Muscle of arm (tissue), 12 donors: Measurements from ENCODE around the gene RNASE7. TPM values are rescaled to one million over a fixed set of nuclear protein-coding genes. Genes with fewer than 3 reads are reported as not detected.
"Not testable (repeated sequence)": the region's sequence is repeated elsewhere in the genome, so short reads cannot be mapped to it uniquely, and the experiment has no call there.

Source experiments
- DNase-seq: peaks from one replicate; pipeline ENCODE4 v3.0.0-alpha.2; 2013
- polyA plus RNA-seq, 12 donors: library from polyadenylated mRNA; unstranded; fragments of 120-200 nt; gene quantifications; one replicate each; pipeline ENCODE4 v1.2.1, GENCODE V29; 2013; ENCODE audit not compliant: insufficient read length in 12 of 12

RNASE7 gene
- polyA plus RNA-seq, 12 donors, result 0.11 to 0.40 (median 0.16) TPM; not detected in 7

DNA sequence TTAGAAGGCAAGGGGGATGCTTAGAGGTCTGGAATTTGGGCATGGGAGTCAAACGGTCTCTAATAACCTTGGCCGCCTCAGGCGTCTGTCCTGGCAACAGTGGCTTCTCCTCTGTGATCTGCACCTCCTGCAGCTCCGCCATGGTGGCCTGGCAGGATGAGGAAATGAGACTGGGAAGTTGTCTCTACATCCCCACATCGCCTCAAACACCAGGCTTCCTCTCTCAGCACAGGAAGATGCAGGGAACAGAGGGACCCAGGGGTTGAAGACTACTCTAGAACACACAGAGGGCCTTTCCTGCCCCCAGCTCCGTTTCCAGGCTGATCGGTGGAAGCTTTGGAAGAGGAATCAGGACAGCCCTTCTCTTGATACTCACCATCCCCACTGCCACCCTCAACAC, 19.0 kb upstream of the RNASE7 start:
- no peak for DNase-seq

DNA sequence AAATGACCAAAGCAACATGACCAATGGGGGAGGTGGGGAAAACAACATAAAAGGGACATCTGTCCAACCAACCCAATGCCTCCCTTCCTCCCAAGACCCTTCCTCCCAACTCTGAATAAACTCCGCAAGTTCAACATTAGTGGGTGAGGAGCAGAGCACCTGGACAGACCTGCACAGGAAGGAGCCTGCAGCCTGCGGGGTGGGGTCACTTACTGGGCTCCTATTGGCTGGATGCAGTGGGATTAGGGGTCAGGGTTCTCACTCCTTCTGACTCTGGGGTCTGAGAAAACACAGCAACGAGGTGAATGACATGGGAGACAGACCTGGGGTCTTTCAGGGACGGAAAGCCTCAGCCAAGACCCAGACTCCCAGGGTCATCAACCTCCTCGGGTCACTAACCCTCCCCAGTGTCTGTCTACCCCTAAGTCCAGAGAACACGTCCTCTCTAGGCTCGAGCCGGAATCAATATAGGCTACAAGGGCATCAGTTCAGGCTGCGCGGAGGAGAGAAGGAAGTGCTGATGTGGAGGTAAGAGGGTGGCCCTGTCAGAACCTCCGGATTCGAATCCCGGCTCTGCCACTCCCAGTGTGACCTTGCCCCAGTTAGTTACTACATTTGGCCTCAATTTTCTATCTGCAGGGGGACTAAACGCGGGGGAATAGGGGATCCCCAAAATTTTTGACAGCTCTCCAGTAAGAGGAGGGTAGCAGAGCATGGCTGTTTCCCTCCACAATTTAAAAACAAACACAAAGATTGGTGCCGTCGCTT, 18.2 kb upstream of the RNASE7 start:
- DNase-seq, result no peak

DNA sequence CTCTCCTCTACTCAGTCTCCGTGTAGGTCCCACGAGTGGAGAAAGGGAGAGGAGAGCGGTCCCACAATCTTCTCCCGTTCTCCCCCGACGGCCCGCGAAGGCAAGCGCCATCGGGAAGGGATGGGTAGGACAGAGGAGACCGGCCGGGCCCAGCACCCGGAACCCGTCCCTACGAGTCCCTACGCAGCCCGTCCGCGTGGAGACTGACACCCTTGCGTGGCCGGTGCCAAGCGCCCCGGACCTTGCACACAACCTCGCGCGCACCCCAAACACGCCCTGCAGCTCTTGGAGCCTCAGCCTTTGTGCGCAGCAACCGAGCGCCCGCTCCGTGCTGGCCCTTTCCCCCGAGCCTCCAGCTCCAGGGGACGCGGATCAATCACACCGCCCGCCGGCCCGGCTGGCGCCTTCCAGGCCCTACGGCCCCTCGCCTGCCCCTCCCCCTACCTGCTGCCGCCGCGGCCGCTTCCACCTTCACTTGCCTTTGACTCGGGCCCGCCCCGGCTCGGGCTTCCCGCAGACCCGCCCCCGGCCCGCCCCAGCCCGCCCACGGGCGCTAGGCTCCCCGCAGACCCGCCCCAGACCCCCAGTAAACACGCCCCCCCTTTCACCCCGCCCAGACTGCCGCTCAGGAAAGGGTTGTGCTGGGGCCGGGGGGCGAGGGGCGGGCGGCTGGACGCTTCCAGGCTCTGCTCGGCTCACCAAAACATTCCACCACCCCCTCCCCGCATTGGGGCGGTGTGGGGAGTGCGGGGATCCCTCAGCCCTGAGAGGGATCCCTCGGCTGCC, 17.4 kb upstream of the RNASE7 start, which contains the start of gene NDRG2:
NDRG2 (minus strand) TSS at position 477 of the 786 bp plus-strand sequence. CDS start 1,746 bp downstream, outside the sequence.
- peak; percentile 58 for DNase-seq

DNA sequence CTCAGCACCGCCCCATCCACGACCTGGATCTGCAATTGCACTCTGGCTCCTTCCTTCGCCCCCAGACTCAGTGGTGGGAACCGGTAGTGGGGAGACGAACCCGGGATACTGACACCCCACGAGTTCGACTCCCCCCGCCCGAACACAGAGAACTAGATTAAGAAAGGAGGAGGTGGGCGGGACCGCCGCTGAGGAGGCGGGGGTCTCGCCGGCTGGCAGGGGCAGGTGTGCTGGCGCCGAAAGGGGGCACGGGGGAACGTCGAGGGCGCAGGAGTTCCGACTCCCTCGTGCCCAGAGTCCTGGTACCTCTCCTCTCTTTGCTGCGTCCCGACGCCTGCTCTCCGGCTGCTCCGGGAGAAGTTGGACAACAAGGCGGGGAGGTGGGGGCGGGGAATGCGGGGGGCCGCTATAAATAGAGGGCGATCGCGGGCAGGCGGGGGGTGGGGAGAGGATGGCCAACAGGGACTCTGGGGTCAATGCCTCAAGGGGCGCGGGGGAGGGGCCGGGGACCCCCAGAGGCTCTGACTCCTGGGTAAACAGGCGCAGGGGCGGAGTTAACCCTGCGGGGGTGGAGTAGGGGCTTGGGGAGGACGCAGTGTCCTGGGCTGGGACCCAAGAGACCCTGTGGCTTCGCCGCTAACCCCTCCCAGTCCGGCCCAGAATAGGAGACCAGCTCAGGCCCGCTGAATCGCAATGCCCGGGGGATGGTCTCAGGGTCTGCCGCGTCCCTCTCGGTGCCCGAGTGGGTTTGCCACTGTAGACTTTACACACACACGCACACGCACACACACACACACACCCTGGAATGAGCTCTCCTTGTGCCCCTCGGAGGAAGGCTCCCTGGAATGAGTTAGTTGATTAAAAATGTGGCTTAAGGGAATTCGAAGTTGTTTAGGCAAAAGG, 16.5 kb upstream of the RNASE7 start:
- DNase-seq, result no peak

DNA sequence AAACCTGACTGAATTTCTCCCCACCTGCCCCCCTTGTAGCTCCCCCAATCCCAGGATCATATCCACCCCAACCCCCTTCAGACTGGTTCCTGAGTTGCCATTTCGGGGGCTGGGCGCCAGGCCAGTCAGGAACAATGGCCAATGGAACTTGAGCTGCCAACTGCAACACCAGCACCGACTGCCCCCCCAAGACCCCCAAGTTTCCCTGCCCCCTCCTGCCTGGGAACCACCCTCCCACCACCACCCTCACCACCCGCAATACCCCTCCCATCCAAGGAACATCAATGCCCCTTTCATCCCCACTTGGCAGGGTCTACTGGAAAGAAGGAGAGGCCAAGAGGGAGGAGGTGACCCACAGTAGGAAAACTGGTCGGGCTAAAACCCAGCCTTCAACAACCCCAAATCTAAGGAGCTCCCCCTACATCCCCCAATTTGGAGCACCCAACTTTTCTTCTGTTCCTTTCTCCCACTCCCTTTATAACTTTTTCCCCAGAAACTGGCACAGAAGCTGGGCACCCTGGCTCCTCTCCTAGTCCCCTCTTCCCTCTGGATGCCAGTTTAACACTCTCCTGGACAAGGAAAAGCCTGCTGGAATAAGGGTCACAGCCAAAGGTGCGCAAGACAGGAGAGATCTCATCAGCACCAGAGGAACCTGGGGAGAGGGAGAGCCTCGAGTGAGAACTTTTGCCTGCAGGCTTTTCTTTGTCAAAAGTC, 15.7 kb upstream of the RNASE7 start:
- DNase-seq, result no peak

DNA sequence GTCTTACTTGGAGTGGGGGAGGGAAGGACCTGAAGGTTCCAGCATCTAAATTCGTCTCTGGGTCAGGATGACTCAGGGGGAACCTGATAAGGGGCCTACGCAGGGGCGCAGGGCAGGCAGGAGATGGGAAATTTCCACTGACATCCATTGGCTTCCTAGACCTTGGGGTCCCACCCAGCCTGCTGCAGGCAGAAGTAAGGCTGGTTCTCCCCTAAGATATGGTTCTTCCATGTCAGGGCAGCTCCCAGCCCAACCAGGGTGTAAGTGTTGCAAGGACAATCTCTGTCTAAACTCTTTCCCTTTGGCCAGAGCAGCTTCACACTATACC, 15.2 kb upstream of the RNASE7 start:
- no peak for DNase-seq

DNA sequence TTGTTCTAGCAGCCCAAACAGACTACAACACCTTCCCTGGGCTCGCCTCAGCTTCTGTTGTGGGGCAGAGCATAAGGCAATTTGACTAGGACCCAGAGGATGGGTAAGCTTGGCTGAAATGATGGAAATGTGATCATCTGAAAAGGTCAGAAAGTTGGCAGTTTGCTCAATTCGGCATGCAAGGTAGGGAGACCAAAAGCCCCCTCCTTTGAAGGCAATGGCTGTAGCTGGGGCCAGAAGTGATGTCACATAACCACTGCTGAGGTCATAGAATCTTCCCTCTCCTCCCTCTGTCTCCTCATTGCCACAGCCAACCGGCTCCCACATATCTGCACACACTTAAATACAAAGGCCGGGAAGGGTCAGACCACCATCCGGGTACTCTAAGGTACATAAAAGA, 12.2 kb upstream of the RNASE7 start, which contains the start of gene TPPP2:
TPPP2 (plus strand) TSS at position 301 of the 400 bp plus-strand sequence. CDS start 365 bp downstream, outside the sequence.
- no peak for DNase-seq

DNA sequence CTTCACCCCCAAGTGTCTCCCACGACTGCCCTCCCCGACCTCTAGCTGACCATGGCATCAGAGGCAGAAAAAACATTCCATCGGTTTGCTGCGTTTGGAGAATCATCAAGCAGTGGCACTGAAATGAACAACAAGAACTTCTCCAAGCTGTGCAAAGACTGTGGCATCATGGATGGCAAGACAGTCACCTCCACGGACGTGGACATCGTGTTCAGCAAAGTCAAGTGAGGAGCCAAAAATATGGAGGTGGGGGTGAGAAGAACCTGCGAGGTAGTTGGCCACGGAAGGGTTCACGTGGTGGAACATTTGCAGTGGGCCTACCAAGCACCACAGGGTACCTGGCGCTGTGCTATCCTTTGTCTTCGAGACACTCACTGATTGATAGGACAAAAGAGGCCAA, 11.6 kb upstream of the RNASE7 start:
- no peak for DNase-seq

DNA sequence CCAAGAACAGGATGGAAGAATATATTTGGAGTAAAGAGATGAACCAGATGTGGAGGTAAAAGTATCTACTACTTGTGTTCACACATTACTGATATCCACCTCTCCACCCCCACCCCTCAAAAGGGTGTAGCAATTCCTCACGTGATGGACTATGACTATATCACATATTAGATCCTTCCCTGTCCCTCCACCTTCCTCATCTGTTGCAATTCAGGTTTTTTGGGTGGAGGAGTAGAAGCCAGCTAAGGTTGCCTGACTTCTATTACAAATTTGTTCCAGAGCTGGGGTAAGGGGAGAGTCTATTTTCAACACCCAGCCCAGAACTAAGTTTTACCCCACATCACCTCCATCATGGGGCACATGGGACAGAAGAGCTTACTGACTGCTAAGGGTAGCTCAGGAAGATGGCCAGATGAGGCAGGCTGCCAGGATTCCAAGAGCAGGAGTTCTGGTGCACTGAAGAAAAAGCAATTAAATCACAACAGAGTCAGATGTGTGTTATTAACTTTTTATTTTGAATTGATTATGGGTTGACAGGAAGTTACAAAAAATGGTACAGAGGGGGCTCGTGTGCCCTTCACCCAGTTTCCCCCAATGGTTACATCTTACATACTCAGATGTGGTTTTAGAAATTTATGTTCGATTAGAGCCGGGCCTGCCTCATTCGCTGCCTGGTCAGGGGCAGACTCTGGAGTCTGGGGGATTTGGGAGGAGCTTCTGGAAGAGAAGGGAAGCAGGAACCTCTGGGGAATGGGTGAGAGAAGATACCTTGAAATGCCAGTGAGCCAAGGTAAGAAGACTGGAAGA, 9.6 kb upstream of the RNASE7 start:
- DNase-seq, result no peak

DNA sequence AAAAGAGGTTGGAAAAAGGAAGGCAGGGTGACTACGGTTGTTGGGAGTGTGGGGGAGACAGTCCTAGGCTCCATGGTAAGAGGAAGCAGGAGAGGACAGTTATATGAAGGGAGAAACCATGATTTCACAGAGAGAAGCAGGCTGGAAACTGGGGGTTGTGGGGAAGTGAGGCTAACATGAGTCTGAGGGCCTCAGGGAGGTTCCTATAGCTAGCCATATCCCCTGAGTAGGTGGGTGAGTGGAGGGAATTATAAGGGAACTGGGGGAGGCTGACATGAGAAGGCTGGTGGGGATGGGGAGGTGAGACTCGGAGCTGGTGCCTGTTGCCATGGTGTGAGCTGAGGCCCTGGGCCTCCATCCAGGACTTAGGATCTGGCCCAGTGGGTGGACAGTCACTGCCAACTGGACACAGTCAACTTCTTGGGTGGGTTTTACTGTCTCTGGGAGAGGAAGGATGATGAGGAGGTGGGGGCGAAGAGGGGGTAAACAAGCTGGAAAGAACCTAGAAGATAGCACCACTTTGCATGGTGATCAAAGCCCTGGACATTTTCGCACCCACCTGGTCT, 8.9 kb upstream of the RNASE7 start:
- DNase-seq, result no peak

DNA sequence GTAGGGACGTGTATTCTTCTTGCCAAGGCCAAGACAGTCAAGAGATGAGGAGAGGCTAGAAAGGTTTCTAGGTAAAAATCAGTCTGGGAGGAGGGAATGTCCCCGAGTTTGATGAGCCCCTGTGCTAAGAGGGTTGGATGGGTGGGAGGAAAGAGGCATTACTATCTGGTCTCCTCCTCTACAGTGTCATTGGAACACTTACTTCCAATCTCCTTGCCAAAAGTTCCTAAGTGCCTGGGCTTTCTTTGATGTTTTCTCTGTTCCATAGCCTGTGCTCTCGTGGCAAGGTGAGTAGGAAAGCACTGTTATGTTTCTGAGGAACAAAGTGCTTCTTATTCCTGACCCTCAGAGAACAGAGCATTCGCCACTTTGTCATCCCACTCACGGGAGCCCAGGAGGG, 7.5 kb upstream of the RNASE7 start, which contains the start of gene RNASE13:
RNASE13 (minus strand) TSS at position 101 of the 400 bp plus-strand sequence. CDS start 519 bp downstream, outside the sequence.
- DNase-seq, result no peak

DNA sequence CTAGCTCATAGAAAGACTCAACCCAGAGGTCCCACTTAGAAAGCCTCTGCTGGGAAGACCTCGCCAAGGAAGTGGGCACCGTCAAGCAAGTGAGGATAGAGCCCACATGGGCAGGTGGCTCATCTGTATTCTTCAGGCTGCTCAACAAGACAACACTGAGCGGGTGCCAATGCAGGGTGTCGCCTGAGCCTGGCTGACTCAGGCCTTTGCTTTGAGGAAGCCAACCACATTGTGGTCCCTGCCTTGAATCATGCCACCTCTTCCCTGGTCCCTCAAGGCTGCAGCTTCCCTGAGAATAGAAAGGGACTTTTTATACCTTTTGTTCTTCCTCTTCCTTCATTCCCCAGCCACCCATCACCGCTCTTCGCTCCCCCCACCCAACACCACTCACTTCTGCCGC, 5.4 kb upstream of the RNASE7 start:
- DNase-seq, result no peak

DNA sequence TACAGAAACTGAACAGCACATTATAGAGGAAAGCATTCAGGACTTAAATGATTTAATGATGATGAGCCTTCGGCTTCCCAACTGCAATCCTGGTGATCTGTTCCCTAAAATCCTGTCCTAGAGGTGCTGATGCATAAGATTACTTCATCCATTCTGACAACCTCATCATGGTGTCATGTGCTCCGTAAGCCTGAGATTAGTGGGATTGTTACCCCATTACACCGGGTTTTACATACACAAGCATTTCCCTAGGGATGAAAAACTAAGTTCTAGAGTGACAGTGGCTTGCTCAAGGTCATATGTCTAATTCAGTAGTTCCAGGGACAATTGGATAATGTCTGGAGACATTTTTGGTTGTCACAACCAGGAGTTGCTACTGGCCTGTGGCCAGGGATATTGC, 5.0 kb upstream of the RNASE7 start:
- DNase-seq, result no peak

DNA sequence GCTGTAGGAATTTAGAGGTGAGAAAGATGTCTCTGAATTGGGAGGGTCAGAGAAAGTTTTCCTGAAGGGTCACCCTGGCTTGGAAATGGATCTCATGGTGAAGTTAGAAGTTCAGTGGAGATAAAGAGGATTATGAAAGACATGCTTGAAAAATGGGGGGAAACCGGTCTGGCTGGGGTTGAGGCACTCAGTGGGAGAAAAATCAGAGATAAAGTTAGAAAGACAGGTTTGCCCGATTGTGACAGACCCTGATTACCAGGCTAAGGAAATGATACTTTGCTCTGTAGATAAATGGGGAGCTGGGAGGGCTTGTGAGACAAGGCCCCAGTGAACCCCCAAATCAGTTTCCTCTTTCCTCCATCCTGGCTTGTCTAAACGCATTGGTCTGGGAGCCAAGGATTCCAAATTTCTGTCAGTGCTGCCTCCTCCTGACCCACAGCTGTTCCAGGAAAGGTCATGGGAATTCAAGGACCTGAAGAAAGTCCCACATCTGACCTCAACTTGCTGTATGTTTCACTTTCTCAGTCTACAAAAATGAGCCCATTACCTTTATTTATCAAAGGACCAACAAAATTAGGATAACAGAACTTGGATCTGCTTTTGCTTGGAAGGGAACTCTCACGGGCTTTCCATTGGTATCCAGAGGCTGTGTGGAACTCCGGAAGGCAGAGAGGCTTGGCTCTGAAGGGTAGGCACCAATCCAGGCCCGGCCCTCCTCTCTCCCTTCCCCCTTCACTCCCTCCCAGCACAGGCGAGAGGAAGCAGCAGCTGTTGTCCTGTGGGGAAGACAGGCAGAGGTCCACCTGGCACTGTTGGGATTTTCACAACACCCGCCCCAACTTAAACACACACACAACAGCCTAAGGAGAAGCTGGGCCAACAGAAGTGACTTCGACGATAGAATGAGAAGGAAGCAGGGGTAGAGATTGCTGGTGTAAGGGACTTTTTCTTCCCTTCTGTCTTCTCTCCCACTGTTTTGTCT, 3.4 kb upstream of the RNASE7 start:
- peak; percentile 92 for DNase-seq

DNA sequence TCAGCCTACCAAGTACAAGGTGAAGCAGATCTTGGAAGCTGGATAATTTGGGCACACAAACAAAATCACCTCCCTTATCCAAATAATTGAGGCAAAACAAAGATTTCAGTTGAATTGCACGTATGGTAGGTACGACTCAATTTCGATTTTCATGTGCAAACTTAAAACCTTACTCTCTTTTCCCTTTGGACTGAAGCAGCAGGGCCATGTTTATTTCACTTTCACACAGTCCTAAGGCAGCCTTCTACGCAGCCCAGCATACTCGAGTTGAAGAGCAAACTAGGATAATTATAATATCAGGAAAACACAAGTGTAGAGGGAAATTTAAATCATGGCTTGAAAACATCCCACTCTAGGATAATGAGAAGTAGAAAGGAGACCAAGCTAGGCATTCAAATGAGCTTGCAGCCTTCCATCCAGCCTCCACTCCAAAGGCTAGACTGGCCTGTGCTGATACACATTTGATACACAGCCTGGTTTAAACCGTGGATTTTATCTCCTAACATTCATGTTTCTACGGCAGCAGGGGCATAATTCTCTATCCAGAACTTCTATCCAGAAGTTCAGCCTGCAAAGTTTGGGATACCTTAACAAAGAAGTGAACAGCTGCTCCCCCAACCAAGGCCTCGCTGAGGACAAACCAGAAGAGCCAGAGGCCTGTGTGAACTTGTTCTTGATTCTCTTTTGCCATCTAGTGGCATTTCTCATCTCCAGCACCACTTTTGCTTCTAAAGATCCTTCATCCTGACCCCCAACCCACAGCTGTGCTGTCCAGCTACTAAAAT, 2.4 kb upstream of the RNASE7 start:
- DNase-seq, result peak; percentile 80

DNA sequence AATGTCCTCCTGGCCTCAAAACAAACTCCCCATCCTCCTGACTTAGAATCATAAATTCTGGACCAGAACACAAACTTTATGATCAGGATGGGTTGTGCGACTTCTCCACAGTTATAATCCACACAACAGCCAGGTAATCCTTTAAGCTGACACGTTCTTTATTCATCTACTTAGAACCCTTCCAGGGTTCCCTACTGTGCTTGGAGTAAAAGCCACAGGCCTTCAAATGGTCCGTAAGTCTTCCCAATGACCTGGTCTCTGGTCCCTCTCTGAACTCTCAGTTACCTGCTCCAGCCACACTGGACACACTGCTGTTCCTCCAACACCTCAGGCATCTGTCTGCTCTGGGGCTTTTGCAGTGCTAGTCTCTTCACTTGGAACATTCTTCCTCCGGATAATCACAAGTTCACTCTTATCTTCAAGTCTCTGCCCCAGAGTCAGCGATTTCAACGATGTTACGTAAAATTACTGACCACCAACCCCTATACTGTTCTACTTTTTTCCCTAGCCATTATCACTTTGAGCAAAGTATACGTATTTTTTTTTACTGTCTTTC, 1.7 kb upstream of the RNASE7 start:
- DNase-seq, result no peak

DNA sequence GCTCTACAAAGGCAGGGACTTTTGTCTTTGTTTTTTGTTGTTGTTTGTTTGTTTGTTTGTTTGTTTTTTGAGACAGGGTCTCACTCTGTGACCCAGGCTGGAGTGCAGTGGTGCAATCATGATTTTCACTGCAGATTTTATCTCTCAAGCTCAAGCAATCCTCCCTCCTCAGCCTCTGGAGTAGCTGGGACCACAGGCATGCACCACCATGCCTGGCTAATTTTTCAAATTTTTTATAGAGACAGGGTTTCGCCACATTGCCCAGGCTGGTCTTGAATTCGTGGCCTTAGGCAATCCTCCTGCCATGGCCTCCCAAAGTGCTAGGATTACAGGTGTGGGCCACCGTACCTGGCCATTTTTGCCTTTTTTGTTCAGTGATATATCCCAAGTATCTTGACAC, 1.2 kb upstream of the RNASE7 start:
- not testable (repeated sequence) for DNase-seq

DNA sequence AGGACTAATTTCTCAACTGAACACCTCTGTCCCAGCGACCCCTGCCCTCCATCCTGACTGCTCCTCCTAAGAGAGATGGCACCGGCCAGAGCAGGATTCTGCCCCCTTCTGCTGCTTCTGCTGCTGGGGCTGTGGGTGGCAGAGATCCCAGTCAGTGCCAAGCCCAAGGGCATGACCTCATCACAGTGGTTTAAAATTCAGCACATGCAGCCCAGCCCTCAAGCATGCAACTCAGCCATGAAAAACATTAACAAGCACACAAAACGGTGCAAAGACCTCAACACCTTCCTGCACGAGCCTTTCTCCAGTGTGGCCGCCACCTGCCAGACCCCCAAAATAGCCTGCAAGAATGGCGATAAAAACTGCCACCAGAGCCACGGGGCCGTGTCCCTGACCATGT, 756 bp downstream of the RNASE7 start:
- DNase-seq, result no peak
